ENCODE results near the gene ABL1. TPM values are rescaled to one million over a fixed set of nuclear protein-coding genes. Genes with fewer than 3 reads are reported as not detected.

ABL1 gene
- total and polyA plus RNA-seq, 2 of the 13 experiments (the other 11 are each of a cell fraction or from before 2014, with no cell fraction given): 10.8 to 20.4 TPM

GRCh38 chr9:130837002-130837511 lies 2.0 kb downstream of the ABL1 start (continued):
- TF ChIP-seq HNF1A (IDR thresholded peaks at IDR 0.05; ENCODE audit: low read depth): no peak
- no peak for TF ChIP-seq HNF1A (CRISPR knock-in tag; IDR thresholded peaks at IDR 0.05; ENCODE audit: borderline replicate concordance)
- no peak for TF ChIP-seq SOX6 (IDR thresholded peaks at IDR 0.05)
- peak; percentile 60 for TF ChIP-seq SOX6 (CRISPR knock-in tag; IDR thresholded peaks at IDR 0.05)
- TF ChIP-seq, protein P1, sequence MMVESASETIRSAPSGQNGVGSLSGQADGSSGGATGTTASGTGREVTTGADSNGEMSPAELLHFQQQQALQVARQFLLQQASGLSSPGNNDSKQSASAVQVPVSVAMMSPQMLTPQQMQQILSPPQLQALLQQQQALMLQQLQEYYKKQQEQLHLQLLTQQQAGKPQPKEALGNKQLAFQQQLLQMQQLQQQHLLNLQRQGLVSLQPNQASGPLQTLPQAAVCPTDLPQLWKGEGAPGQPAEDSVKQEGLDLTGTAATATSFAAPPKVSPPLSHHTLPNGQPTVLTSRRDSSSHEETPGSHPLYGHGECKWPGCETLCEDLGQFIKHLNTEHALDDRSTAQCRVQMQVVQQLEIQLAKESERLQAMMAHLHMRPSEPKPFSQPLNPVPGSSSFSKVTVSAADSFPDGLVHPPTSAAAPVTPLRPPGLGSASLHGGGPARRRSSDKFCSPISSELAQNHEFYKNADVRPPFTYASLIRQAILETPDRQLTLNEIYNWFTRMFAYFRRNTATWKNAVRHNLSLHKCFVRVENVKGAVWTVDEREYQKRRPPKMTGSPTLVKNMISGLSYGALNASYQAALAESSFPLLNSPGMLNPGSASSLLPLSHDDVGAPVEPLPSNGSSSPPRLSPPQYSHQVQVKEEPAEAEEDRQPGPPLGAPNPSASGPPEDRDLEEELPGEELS (CRISPR knock-in tag; IDR thresholded peaks at IDR 0.05): 0 out of 2 replicates have a peak, but pooled peaks have one; percentile 30
- no peak for TF ChIP-seq KDM5B (CRISPR knock-in tag; IDR thresholded peaks at IDR 0.05; ENCODE audit: borderline replicate concordance)
- TF ChIP-seq, protein P2, sequence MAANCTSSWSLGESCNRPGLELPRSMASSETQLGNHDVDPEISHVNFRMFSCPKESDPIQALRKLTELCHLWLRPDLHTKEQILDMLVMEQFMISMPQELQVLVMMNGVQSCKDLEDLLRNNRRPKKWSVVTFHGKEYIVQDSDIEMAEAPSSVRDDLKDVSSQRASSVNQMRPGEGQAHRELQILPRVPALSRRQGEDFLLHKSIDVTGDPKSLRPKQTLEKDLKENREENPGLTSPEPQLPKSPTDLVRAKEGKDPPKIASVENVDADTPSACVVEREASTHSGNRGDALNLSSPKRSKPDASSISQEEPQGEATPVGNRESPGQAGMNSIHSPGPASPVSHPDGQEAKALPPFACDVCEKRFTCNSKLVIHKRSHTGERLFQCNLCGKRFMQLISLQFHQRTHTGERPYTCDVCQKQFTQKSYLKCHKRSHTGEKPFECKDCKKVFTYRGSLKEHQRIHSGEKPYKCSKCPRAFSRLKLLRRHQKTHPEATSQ (CRISPR knock-in tag; IDR thresholded peaks at IDR 0.05; ENCODE audit: borderline replicate concordance): no peak
- TF ChIP-seq CHD2 (IDR thresholded peaks at IDR 0.05; ENCODE audit: low read depth, low read length): no peak
- TF ChIP-seq, protein P3, sequence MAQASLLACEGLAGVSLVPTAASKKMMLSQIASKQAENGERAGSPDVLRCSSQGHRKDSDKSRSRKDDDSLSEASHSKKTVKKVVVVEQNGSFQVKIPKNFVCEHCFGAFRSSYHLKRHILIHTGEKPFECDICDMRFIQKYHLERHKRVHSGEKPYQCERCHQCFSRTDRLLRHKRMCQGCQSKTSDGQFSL (CRISPR knock-in tag; IDR thresholded peaks at IDR 0.05): no peak
- TF ChIP-seq FOXA1 (IDR thresholded peaks at IDR 0.05): no peak
- TF ChIP-seq FOXA1 (CRISPR knock-in tag; IDR thresholded peaks at IDR 0.05): no peak
- no peak for TF ChIP-seq CHCHD3 (CRISPR knock-in tag; IDR thresholded peaks at IDR 0.05)
- TF ChIP-seq ZNF317 (CRISPR knock-in tag; IDR thresholded peaks at IDR 0.05): no peak
- no peak for TF ChIP-seq ZSCAN12 (CRISPR knock-in tag; IDR thresholded peaks at IDR 0.05)
- no peak for TF ChIP-seq SUZ12 (IDR thresholded peaks at IDR 0.05; ENCODE audit: low read depth, low read length)
- no peak; the same call in 1 of the 2 replicates for TF ChIP-seq DRAP1 (CRISPR knock-in tag; IDR thresholded peaks at IDR 0.05)
- TF ChIP-seq FOXA3 (CRISPR knock-in tag; IDR thresholded peaks at IDR 0.05): no peak
- TF ChIP-seq SMARCC2 (IDR thresholded peaks at IDR 0.05): no peak
- TF ChIP-seq PHF21A (CRISPR knock-in tag; IDR thresholded peaks at IDR 0.05): no peak
- 0 out of 2 replicates have a peak, but pooled peaks have one; percentile 16 for TF ChIP-seq GATAD2A (CRISPR knock-in tag; IDR thresholded peaks at IDR 0.05)
- TF ChIP-seq NFE2 (CRISPR knock-in tag; IDR thresholded peaks at IDR 0.05): peak; percentile 60; the same call in 1 of the 2 replicates
- TF ChIP-seq RXRB (CRISPR knock-in tag; IDR thresholded peaks at IDR 0.05; ENCODE audit: borderline replicate concordance): peak; percentile 11; the same call in 1 of the 2 replicates
- no peak for TF ChIP-seq ATF1 (CRISPR knock-in tag; IDR thresholded peaks at IDR 0.05)
- TF ChIP-seq NFKB2 (CRISPR knock-in tag; IDR thresholded peaks at IDR 0.05; ENCODE audit: borderline replicate concordance): no peak
- no peak for TF ChIP-seq IKZF4 (CRISPR knock-in tag; IDR thresholded peaks at IDR 0.05; ENCODE audit: borderline replicate concordance, low read depth, not compliant biosample characterization)
- TF ChIP-seq PLRG1 (conservative IDR thresholded peaks at IDR 0.05): no peak

Data from HepG2 (cell line).